Measurements from ENCODE around the gene FAU.
A peak's percentile ranks its signal among the peaks of the same experiment; 100 is the strongest.

The FAU gene

DNA sequence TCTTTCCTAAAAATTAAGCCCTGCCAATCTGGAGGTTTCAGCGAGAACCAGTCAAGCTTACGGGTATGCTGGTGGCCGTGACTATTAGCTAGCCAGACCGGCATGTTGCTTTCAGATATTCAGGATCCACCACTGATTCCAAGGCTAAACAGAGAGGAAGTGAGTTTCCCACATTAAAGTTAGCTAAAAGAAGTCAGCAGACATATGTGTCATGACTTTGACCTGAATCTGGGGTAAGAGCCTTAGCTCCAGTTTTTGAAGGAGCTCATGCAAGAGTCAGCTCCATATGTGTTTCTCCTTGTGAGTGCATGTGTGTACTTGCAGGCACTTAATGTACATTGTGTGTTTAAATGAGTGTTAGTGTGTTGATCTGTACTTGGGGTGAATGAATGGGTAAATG, 36.5 kb downstream of the FAU start:
- TF ChIP-seq, protein P1, sequence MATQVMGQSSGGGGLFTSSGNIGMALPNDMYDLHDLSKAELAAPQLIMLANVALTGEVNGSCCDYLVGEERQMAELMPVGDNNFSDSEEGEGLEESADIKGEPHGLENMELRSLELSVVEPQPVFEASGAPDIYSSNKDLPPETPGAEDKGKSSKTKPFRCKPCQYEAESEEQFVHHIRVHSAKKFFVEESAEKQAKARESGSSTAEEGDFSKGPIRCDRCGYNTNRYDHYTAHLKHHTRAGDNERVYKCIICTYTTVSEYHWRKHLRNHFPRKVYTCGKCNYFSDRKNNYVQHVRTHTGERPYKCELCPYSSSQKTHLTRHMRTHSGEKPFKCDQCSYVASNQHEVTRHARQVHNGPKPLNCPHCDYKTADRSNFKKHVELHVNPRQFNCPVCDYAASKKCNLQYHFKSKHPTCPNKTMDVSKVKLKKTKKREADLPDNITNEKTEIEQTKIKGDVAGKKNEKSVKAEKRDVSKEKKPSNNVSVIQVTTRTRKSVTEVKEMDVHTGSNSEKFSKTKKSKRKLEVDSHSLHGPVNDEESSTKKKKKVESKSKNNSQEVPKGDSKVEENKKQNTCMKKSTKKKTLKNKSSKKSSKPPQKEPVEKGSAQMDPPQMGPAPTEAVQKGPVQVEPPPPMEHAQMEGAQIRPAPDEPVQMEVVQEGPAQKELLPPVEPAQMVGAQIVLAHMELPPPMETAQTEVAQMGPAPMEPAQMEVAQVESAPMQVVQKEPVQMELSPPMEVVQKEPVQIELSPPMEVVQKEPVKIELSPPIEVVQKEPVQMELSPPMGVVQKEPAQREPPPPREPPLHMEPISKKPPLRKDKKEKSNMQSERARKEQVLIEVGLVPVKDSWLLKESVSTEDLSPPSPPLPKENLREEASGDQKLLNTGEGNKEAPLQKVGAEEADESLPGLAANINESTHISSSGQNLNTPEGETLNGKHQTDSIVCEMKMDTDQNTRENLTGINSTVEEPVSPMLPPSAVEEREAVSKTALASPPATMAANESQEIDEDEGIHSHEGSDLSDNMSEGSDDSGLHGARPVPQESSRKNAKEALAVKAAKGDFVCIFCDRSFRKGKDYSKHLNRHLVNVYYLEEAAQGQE (IDR thresholded peaks at IDR 0.05; ENCODE audit: insufficient read depth in 1 of 2, low read depth in 2 of 2, low read length in 2 of 2): no peak
- no peak for TF ChIP-seq FOXP2 (optimal IDR thresholded peaks at IDR 0.05; ENCODE audit: borderline replicate concordance, extremely low read depth, extremely low read length, insufficient read depth)
- TF ChIP-seq POLR2AphosphoS5 (IDR thresholded peaks at IDR 0.05; ENCODE audit: low read depth, low read length): no peak
- no peak for TF ChIP-seq SIN3A (IDR thresholded peaks at IDR 0.05; ENCODE audit: borderline replicate concordance, insufficient read depth, low read length)
- TF ChIP-seq TAF1 (IDR thresholded peaks at IDR 0.05; ENCODE audit: borderline replicate concordance, insufficient read depth, low read length): no peak

- TF ChIP-seq TAF1 (IDR thresholded peaks at IDR 0.05; ENCODE audit: borderline replicate concordance, insufficient read depth, low read length) (no peak), FOXP2 (optimal IDR thresholded peaks at IDR 0.05; ENCODE audit: borderline replicate concordance, extremely low read depth, extremely low read length, insufficient read depth) (no peak), SIN3A (IDR thresholded peaks at IDR 0.05; ENCODE audit: borderline replicate concordance, insufficient read depth, low read length) (no peak), POLR2AphosphoS5 (IDR thresholded peaks at IDR 0.05; ENCODE audit: low read depth, low read length) (no peak; the same call in 1 of the 2 replicates)
- TF ChIP-seq, protein P1 (IDR thresholded peaks at IDR 0.05; ENCODE audit: insufficient read depth in 1 of 2, low read depth in 2 of 2, low read length in 2 of 2): no peak
Measured at GRCh38 chr11:65084598-65085375, 37.1 kb downstream of the FAU start.

DNA sequence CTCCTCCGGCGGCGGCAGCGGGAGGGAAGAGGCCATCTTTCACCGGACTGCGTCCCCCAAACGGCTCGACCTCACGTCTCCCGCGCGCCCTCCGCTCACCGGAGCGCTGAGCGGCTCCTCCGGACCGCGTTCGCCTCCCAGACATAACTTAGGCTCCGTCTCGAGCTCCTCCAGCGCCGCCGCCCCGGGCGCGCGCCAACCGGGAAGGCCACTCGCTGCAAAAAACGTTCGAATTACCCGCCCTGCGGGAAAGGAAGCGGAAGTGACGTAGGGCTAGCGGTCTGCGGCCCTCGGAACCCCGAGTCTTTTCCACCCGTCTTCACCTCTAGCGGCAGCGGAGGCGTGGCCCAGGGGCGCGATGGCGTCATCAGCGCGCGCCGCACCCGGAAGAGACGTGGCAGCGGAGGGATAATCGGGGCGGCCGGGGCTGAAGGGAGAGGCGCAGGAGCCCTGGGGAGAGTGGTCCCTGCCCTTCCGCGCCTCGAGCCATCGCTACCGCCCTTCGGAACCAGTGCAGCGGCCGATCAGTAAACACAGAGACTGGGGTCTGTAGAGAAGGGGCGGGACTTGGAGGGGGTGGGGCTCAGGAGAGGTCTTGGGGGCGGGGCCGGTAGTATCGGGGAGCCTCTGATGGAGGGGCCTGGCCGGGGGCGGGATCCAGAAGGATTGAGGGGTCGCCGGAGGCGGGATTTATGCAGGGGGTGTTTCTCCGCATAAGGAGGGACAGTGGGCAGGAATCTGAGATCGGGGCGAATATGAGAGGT, 37.9 kb downstream of the FAU start, which contains the start of the genes CDCA5 and ZFPL1:
CDCA5 (minus strand) TSS at position 207 of the 764 bp plus-strand sequence; CDS start at position 145, 62 bp downstream.
ZFPL1 (plus strand) TSS at position 389 of the 764 bp plus-strand sequence. CDS start 477 bp downstream, outside the sequence.
- TF ChIP-seq, protein P1 (IDR thresholded peaks at IDR 0.05; ENCODE audit: insufficient read depth in 1 of 2, low read depth in 2 of 2, low read length in 2 of 2): 0 out of 4 replicates have a peak, but pooled peaks of 1 of the 2 experiments have one; percentile 38
- TF ChIP-seq POLR2AphosphoS5 (IDR thresholded peaks at IDR 0.05; ENCODE audit: low read depth, low read length) (peak; percentile 66), FOXP2 (optimal IDR thresholded peaks at IDR 0.05; ENCODE audit: borderline replicate concordance, extremely low read depth, extremely low read length, insufficient read depth) (peak; percentile 88), SIN3A (IDR thresholded peaks at IDR 0.05; ENCODE audit: borderline replicate concordance, insufficient read depth, low read length) (0 out of 2 replicates have a peak, but pooled peaks have one; percentile 70), TAF1 (IDR thresholded peaks at IDR 0.05; ENCODE audit: borderline replicate concordance, insufficient read depth, low read length) (peak; percentile 67; the same call in 1 of the 2 replicates)

DNA sequence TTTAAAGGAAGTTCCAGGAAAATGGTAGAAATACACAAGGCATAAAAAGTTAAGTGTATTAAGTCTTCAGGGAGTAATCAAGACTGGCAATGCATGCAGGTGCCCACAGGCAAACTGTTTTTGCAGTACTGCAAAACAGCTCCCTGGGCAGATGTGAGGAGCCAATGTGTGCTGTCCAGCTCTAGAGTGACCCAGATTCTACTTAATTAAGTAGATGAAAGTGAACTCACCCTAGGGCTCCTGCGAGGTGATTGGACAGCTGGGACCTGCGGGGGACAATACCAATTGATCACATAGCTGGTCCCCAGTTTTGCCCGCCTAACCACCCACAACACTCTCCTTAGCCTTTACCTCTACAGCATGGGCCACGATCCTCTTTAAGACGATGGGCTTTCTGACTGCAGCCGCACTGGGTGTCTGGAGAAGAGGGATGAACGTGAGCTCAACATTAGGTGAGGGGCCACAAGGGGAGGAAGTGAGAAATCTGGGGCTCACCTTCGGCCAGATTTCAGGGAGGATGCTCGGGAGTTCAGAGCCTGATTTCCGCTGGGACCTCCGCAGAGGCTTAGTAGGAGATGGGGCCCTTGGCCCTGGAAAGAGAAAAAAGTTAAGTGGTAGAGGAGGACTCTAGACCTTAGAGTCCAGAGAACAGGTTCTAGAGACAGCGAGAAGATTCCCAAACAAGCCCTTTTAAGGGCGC, 38.6 kb downstream of the FAU start:
- no peak for TF ChIP-seq POLR2AphosphoS5 (IDR thresholded peaks at IDR 0.05; ENCODE audit: low read depth, low read length)
- TF ChIP-seq, protein P1 (IDR thresholded peaks at IDR 0.05; ENCODE audit: insufficient read depth in 1 of 2, low read depth in 2 of 2, low read length in 2 of 2): peak in 1 of 2 experiments; percentile 57; a peak in 1 of 4 replicates
